GM12892 (cell line): ENCODE data around the gene TRIM68.

Experiments
- POLR2A ChIP-seq: IDR thresholded peaks from 2 replicates; pipeline ENCODE4 v1.6.1; 2011; ENCODE audit warnings: low read depth, low read length, control low read depth
- POLR2AphosphoS5 ChIP-seq: IDR thresholded peaks from 2 replicates; pipeline ENCODE4 v1.6.1; 2011; ENCODE audit warnings: low read depth, low read length, control low read depth
- TAF1 ChIP-seq: IDR thresholded peaks from 2 replicates; pipeline ENCODE4 v1.6.1; 2011; ENCODE audit warnings: low read depth, mild to moderate bottlenecking, control low read depth, low read length, borderline replicate concordance

GRCh38 chr11:4589017-4589416 is 19.0 kb downstream of the TRIM68 start:
- TF ChIP-seq TAF1 (no peak), POLR2A (no peak), POLR2AphosphoS5 (no peak)
